GM21737 (cell line): Measurements from ENCODE around the gene KIF26B.

Experiments
- ATAC-seq: cut with Tn5 transposase; IDR thresholded peaks from one replicate; pipeline ENCODE4 v1.9.1; 2021; ENCODE audit warnings: mild to moderate bottlenecking, moderate library complexity; ENCODE audit not compliant: unreplicated experiment

KIF26B gene

GRCh38 chr1:245448975-245449431 is 294.2 kb downstream of the KIF26B start:
- no peak for ATAC-seq

DNA sequence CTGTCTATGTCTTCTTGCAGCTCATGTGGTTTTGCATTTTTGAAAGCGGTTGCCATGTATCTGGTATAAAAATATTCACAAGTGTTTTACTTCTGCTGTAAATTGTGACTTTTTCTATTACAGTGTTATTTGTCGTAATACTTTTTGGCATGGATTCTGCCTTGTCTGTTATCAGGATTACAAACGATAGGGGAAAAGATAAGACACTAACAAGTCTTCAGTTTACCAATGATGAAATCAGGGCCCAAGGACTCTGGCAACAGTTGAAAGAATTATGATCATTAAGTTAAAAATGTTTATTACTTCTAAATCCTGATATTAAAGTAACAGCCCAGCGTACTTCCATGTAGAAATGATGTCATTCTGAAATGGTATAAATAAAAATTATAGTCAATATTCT is 298.8 kb downstream of the KIF26B start:
- ATAC-seq = no peak

- no peak for ATAC-seq
Observed at GRCh38 chr1:245454051-245454450, 299.3 kb downstream of the KIF26B start.

DNA sequence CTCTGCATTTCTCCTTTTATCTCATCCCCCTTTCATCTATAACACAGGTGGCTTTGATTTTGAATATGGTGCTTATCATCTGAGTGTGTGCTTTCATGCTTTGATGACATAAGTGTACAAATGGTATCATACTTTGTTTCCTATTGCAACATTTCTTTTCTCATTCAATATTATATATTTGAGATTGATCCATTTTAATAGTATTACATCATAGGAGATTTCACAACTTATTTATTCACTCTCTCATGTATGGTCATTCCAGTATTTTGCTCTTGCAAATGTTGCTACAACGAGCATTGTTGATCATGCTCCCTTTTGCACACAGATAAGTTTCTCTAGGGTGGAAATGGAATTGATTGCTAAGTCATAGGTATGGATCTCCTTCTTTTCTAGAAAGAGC is 302.8 kb downstream of the KIF26B start:
- ATAC-seq = no peak

DNA sequence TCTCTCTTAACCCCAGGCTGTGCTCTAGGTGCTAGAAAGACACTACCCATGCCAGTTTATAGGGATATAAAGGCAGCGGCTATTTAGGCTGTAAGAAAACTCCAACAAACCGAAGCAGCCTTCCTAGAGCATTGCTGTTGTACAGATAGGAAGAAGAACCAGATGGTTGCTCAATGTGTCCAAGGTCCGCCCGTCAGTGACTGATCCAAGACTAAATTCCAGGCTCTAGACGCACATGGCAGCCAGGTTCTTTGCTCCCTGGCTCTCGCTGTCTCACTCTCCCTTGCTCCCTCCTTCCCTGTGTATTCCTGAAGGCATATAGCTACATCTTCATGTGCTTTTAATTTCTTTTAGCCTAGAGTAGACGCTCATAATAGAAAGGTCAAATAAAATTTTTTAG is 303.4 kb downstream of the KIF26B start:
- ATAC-seq = no peak

DNA sequence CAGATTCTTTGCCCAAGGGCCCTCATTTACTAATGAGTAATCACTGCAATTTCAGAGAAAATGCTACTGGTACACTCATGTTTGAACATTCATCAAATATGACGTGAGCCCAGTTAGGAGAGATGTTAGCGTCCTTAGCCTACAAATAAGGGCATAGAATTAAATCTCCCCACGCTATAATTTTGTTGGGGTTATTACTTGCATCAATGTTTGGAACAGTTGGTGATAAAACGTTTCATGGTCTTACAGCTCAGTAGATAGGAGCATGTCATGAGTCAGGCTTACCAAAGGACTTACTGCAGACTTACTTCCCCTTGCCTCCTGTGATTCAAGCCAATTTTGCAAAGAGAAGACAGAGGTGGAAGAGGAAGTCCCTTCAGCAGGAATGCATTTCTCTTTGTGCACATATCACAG is 304.0 kb downstream of the KIF26B start:
- ATAC-seq = no peak

GRCh38 chr1:245459621-245460020 is 304.8 kb downstream of the KIF26B start:
- ATAC-seq = no peak

DNA sequence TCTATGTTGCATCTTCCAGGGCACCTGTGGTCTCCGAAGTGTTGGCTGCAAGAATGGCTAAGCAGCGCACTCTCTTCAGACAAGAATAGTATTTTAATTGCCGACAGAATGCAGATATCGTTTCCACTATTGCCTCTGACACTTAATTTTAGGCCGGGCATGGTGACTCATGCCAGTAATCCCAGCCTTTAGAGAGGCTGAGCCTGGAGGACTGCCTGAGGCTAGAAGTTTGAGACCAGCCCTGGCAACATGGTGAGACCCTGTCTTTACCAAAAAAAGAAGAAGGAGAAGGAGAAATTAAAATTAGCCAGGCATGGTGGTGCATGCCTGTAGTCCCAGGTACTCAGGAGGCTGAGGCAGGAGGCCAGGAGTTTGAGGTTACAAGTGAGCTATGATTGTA is 306.9 kb downstream of the KIF26B start:
- no peak for ATAC-seq

DNA sequence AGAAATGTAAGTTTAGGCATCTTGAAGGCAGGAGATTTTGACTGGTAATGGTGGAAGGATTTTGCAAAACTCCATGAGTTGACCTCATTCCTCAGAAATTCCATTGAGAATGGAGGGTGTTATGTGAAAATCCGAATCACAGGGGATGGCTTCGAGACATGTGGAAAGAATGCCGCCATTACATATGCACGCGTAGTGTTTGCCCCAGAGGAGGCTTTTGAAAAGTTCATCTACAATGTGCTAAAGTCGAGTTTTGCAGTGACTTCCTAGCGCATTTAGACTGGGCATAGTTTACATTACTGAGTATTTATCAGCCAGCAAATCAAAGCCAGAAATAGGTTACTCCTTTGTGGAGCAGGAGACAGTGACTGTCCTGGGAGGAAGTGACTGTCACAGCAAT is 307.4 kb downstream of the KIF26B start:
- ATAC-seq = no peak

- no peak for ATAC-seq
Observed at GRCh38 chr1:245463392-245464165, 308.8 kb downstream of the KIF26B start.

DNA sequence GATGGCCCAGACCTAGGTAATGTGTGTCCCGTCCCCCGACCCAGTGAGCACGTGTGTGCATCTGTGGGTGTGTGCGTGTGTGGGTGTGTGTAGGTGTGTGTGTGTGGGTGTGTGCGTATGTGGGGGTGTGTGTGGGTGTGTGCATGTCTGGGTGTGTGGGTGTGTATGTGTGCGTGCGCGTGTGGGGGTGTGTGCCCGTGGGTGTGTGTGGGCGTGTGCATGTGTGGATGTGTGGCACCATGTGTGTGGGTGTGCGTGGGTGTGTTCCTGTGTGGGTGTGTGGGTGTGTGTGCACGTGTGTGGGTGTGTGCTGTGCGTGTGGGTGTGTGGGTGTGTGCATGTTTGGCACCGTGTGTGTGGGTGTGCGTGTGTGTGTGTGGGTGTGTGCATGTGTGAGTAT is 309.5 kb downstream of the KIF26B start:
- no peak for ATAC-seq

- no peak for ATAC-seq
Observed at GRCh38 chr1:245465666-245466065, 310.9 kb downstream of the KIF26B start.

GRCh38 chr1:245466261-245466660 is 311.5 kb downstream of the KIF26B start:
- no peak for ATAC-seq

DNA sequence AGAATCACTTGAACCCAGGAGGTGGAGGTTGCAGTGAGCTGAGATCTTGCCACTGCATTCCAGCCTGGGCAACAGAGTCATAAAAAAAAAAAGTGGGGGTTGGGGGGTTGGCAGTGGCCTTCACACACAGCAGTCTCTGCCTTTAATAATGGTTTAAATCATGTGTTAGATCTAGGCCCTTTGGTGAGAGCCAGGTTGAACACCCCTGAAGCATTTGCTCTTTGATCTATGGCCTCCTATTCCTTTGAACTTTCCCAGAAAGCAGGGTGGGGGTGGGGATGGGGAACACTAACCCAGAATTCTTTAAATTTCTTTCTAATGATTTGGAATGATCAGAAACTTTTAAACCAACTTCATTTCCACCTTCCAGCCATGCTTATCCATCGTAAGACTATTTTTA is 313.0 kb downstream of the KIF26B start:
- ATAC-seq = no peak

DNA sequence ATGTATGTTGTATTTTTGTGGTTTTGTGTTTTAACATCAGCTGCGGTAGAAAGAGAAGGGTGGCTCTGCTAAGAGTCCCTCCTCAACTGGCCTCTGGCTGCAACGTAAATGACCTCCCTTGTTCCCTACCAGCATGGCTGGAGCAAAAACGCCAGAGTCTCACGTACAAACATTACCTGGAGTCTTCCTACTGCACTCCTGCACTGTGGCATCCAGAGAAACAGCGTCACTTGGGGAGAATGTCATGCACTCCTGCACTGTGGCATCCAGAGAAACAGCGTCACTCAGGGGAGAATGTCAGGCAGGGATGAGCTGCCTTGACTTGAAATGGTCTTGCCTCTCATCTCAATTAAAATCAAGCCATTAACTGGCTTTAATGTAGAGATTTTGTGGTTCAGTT is 314.2 kb downstream of the KIF26B start:
- ATAC-seq = no peak

GRCh38 chr1:245469734-245470133 is 314.9 kb downstream of the KIF26B start:
- no peak for ATAC-seq

DNA sequence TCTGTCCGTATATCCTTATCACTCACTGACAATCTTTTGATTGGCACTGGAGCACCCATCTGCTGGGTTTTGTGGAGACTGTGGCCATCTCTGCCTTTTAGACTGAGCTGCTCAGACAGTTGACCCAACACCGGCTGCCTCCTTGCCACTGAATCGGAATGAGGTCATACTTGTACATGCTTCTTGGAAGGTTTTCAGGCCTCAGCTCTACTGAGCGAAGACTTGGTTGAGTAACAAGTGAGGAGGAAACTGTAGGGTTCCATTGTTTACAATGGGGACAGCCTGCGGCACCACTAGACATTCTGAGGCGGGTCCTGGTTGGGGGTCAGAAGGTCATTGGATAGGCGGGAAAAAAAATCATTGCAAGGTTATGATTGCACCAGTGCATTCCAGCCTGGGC is 320.3 kb downstream of the KIF26B start:
- ATAC-seq = no peak

DNA sequence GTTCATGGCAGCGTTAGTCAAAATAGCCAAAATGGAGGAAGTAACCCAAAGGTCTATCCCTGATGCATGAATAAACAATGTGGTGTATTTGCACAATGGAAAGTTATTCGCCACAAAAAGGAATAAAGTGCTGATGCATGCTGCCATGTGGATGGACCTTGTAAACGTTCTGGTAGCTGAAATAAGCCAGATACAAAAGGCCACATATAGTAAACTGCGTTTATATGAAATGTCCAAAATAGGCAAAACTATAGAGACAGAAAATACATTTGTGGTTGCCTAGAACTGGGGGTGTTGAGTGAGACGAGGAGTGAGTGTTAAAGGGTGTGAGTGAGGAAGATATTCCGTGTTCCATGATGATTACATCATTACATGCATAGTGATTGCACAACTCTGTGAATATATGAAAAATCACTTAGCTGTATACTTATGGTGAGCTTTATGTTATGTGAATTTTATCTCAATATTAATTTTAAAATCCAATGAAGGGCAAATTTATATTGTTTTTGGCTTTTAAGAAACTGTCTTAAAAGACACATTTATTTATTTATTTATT is 321.3 kb downstream of the KIF26B start:
- ATAC-seq = no peak

- no peak for ATAC-seq
Observed at GRCh38 chr1:245477941-245478340, 323.2 kb downstream of the KIF26B start.

- ATAC-seq = no peak
Observed at GRCh38 chr1:245480393-245481120, 325.8 kb downstream of the KIF26B start.

GRCh38 chr1:245481261-245481660 is 326.5 kb downstream of the KIF26B start:
- no peak for ATAC-seq

GRCh38 chr1:245483247-245483646 is 328.5 kb downstream of the KIF26B start:
- no peak for ATAC-seq
